ENCODE data around the gene ERAL1. TPM values are rescaled to one million over a fixed set of nuclear protein-coding genes. Genes with fewer than 3 reads are reported as not detected.

The ERAL1 gene
- total and polyA plus RNA-seq, 2 of the 13 experiments (the other 11 are each of a cell fraction or from before 2014, with no cell fraction given): 46.9 to 72.2 TPM

DNA sequence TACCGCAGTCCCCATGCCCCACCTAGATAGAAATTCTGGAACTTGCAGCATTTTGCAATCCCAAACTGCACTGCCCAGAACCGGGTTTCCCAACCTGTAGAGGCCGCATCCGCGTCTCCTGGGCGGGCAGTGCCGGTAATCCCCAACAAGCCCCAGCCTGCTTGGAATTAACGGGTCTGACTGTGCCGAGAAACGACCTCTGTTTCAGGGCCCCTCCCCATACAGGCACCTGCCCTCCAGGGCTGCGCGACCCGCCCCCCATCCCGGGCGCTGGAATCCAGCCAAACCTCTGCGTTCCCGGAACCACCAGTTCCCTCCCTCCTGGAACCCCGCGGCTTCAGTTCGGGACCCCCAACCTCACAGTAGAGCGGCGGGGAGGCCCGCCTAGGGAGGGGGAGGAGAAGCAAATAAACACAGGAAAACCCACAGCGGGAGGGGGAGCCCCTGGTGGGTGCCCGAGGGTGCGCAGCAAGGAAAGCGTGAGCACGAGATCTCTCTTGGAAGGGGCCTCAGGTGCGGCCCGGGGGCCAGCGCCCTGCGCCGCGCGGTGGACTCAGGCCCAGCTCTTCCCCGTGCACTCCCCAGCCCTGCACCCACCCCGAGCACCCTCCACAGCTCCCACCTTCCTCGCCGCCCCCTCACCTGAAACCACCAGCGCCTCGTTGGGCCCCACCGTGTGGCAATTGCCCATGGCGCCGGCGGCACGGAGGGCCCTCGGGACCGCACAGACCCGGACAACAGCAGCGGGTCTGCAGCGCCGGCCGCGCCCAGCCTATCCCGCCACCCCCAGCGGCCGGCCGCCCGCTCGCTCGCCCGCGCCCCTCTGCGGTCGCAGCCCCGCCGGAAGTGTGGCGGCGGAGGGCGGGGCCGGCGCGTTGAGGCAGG is 42.3 kb downstream of the ERAL1 start, which contains the start of gene FLOT2 (continued):
- TF ChIP-seq, protein P1, sequence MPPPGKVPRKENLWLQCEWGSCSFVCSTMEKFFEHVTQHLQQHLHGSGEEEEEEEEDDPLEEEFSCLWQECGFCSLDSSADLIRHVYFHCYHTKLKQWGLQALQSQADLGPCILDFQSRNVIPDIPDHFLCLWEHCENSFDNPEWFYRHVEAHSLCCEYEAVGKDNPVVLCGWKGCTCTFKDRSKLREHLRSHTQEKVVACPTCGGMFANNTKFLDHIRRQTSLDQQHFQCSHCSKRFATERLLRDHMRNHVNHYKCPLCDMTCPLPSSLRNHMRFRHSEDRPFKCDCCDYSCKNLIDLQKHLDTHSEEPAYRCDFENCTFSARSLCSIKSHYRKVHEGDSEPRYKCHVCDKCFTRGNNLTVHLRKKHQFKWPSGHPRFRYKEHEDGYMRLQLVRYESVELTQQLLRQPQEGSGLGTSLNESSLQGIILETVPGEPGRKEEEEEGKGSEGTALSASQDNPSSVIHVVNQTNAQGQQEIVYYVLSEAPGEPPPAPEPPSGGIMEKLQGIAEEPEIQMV (CRISPR knock-in tag; IDR thresholded peaks at IDR 0.05; ENCODE audit: low read depth): no peak
- TF ChIP-seq, protein P2, sequence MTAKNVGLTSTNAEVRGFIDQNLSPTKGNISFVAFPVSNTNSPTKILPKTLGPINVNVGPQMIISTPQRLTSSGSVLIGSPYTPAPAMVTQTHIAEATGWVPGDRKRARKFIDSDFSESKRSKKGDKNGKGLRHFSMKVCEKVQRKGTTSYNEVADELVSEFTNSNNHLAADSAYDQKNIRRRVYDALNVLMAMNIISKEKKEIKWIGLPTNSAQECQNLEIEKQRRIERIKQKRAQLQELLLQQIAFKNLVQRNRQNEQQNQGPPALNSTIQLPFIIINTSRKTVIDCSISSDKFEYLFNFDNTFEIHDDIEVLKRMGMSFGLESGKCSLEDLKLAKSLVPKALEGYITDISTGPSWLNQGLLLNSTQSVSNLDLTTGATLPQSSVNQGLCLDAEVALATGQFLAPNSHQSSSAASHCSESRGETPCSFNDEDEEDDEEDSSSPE (CRISPR knock-in tag; IDR thresholded peaks at IDR 0.05): no peak; the same call in 1 of the 2 replicates
- TF ChIP-seq NR2F1 (CRISPR knock-in tag; IDR thresholded peaks at IDR 0.05) (no peak), KDM1A (CRISPR knock-in tag; IDR thresholded peaks at IDR 0.05) (no peak), ZNF792 (CRISPR knock-in tag; IDR thresholded peaks at IDR 0.05) (no peak), ZNF562 (CRISPR knock-in tag; IDR thresholded peaks at IDR 0.05; ENCODE audit: borderline replicate concordance) (no peak), EED (CRISPR knock-in tag; IDR thresholded peaks at IDR 0.05) (no peak), NKX3-1 (CRISPR knock-in tag; IDR thresholded peaks at IDR 0.05) (peak; percentile 81), HNRNPLL (IDR thresholded peaks at IDR 0.05; ENCODE audit: low read depth, low read length, poor library complexity, severe bottlenecking) (peak; percentile 55), HDAC6 (IDR thresholded peaks at IDR 0.05; ENCODE audit: low read depth, low read length) (no peak), HOXA3 (CRISPR knock-in tag; IDR thresholded peaks at IDR 0.05) (peak; percentile 79), ONECUT2 (CRISPR knock-in tag; IDR thresholded peaks at IDR 0.05) (no peak), ASH2L (IDR thresholded peaks at IDR 0.05; ENCODE audit: insufficient read length, low read depth, low read length) (no peak), ZNF136 (CRISPR knock-in tag; IDR thresholded peaks at IDR 0.05; ENCODE audit: low read depth) (no peak), CREB1 (IDR thresholded peaks at IDR 0.05) (no peak), CREB1 (CRISPR knock-in tag; IDR thresholded peaks at IDR 0.05) (no peak), SUZ12 (IDR thresholded peaks at IDR 0.05; ENCODE audit: low read depth, low read length) (no peak), ZNF143 (CRISPR knock-in tag; IDR thresholded peaks at IDR 0.05) (no peak)
- TF ChIP-seq, protein P3, sequence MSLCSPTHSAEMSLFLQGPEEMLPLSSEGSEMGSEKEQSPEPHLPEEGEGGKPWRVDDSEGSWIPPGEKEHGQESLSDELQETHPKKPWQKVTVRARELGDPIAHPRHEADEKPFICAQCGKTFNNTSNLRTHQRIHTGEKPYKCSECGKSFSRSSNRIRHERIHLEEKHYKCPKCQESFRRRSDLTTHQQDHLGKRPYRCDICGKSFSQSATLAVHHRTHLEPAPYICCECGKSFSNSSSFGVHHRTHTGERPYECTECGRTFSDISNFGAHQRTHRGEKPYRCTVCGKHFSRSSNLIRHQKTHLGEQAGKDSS (CRISPR knock-in tag; IDR thresholded peaks at IDR 0.05; ENCODE audit: borderline replicate concordance, low read depth): no peak
- TF ChIP-seq, protein P4, sequence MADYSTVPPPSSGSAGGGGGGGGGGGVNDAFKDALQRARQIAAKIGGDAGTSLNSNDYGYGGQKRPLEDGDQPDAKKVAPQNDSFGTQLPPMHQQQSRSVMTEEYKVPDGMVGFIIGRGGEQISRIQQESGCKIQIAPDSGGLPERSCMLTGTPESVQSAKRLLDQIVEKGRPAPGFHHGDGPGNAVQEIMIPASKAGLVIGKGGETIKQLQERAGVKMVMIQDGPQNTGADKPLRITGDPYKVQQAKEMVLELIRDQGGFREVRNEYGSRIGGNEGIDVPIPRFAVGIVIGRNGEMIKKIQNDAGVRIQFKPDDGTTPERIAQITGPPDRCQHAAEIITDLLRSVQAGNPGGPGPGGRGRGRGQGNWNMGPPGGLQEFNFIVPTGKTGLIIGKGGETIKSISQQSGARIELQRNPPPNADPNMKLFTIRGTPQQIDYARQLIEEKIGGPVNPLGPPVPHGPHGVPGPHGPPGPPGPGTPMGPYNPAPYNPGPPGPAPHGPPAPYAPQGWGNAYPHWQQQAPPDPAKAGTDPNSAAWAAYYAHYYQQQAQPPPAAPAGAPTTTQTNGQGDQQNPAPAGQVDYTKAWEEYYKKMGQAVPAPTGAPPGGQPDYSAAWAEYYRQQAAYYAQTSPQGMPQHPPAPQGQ (CRISPR knock-in tag; IDR thresholded peaks at IDR 0.05; ENCODE audit: borderline replicate concordance): no peak
- TF ChIP-seq, protein P5, sequence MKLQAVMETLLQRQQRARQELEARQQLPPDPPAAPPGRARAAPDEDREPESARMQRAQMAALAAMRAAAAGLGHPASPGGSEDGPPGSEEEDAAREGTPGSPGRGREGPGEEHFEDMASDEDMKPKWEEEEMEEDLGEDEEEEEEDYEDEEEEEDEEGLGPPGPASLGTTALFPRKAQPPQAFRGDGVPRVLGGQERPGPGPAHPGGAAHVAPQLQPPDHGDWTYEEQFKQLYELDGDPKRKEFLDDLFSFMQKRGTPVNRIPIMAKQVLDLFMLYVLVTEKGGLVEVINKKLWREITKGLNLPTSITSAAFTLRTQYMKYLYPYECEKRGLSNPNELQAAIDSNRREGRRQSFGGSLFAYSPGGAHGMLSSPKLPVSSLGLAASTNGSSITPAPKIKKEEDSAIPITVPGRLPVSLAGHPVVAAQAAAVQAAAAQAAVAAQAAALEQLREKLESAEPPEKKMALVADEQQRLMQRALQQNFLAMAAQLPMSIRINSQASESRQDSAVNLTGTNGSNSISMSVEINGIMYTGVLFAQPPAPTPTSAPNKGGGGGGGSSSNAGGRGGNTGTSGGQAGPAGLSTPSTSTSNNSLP (IDR thresholded peaks at IDR 0.05; ENCODE audit: low read depth, low read length): no peak
- TF ChIP-seq, protein P6, sequence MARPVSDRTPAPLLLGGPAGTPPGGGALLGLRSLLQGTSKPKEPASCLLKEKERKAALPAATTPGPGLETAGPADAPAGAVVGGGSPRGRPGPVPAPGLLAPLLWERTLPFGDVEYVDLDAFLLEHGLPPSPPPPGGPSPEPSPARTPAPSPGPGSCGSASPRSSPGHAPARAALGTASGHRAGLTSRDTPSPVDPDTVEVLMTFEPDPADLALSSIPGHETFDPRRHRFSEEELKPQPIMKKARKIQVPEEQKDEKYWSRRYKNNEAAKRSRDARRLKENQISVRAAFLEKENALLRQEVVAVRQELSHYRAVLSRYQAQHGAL (CRISPR knock-in tag; IDR thresholded peaks at IDR 0.05; ENCODE audit: not compliant biosample characterization): no peak

Data from HepG2 (cell line).